Endothelial cell of umbilical vein (primary cell): ENCODE results near the gene CHST12. TPM values are rescaled to one million over a fixed set of nuclear protein-coding genes. Genes with fewer than 3 reads are reported as not detected.

ENCODE experiments used
- BruUV-seq: library from RNA; stranded (reverse); fragments of 400-500 nt; replicated peaks from 2 replicates; lab custom pipeline; 2021; lab: Mats Ljungman, UMichigan
- CTCF ChIA-PET: fragments of 300-600, 350-600 bp; sonication (Branson Sonifier 250); formaldehyde crosslinking; loops from one replicate; lab custom pipeline; 2021; ENCODE audit warnings: antibody characterized with exemption, inconsistent platforms; lab: Charles Lee
- POLR2A ChIA-PET: fragments of 300-600, 350-600 bp; sonication (Branson Sonifier 250); formaldehyde crosslinking; loops from one replicate; lab custom pipeline; 2021; ENCODE audit warnings: antibody characterized with exemption, inconsistent platforms; lab: Charles Lee
- DNase-seq: peaks from one replicate; pipeline ENCODE4 v3.0.0-alpha.2; 2011; ENCODE audit warnings: low read depth, low spot score
- FAIRE-seq: peaks from 2 replicates; lab custom pipeline; 2011; peaks lifted over from hg19 to GRCh38; lab: Jason Lieb, UNC
- H2AFZ ChIP-seq: 2 replicates; pipeline ENCODE4 v1.6.0; 2012; ENCODE audit warnings: low read depth, low read length, control low read depth, inconsistent platforms
- H3K27ac ChIP-seq: 2 replicates; pipeline ENCODE4 v1.5.1; 2011; ENCODE audit warnings: low read depth, mild to moderate bottlenecking, control low read depth, low read length, moderate library complexity; ENCODE audit not compliant: insufficient read depth
- H3K27me3 ChIP-seq, 2 experiments: 2 replicates each; pipeline versions ENCODE4 v1.6.0 to v1.6.1; 2011; ENCODE audit warnings: low read length in 2 of 2, mixed read lengths in 1 of 2; ENCODE audit not compliant: control insufficient read depth in 2 of 2, insufficient read depth in 2 of 2
- H3K36me3 ChIP-seq, 2 experiments: 2 replicates in 1 of 2; 3 replicates in 1 of 2; pipeline ENCODE4 v1.5.1; 2011; ENCODE audit warnings: low read length in 2 of 2, mild to moderate bottlenecking in 1 of 2, moderate library complexity in 1 of 2; ENCODE audit not compliant: control insufficient read depth in 2 of 2, insufficient read depth in 2 of 2; ENCODE audit errors: extremely low read depth in 1 of 2
- H3K4me1 ChIP-seq: 3 replicates; pipeline ENCODE4 v1.5.1; 2011; ENCODE audit warnings: mild to moderate bottlenecking, low read length; ENCODE audit not compliant: control insufficient read depth, insufficient read depth; ENCODE audit errors: extremely low read depth
- H3K4me2 ChIP-seq: 2 replicates; pipeline ENCODE4 v1.6.1; 2011; ENCODE audit warnings: low read length, control low read depth, mixed read lengths; ENCODE audit not compliant: insufficient read depth
- H3K4me3 ChIP-seq, 3 experiments: fragments of 200-600 bp in 1 of 3; sonication (generic), shearing (Covaris generic) in 1 of 3; replicated peaks in 1 of 3; 2 replicates each; pipeline ENCODE4 v1.5.1; 2011 to 2016; ENCODE audit warnings: control low read depth in 3 of 3, low read length in 3 of 3, mild to moderate bottlenecking in 2 of 3, inconsistent platforms in 1 of 3, low read depth in 1 of 3, moderate library complexity in 1 of 3; ENCODE audit not compliant: insufficient read depth in 1 of 3
- H3K79me2 ChIP-seq: 2 replicates; pipeline ENCODE4 v1.6.0; 2012; ENCODE audit warnings: low read length, inconsistent platforms; ENCODE audit not compliant: control insufficient read depth, insufficient read depth
- H3K9ac ChIP-seq: replicated peaks from 2 replicates; pipeline ENCODE3; 2011; ENCODE audit warnings: low read length, control low read depth; ENCODE audit not compliant: insufficient read depth; ENCODE audit errors: extremely low read depth
- H3K9me1 ChIP-seq: replicated peaks from 3 replicates; pipeline ENCODE4 v1.6.0; 2011; ENCODE audit warnings: mild to moderate bottlenecking, low read length; ENCODE audit not compliant: control insufficient read depth, insufficient read depth; ENCODE audit errors: extremely low read depth
- H3K9me3 ChIP-seq: replicated peaks from 2 replicates; pipeline ENCODE4 v1.5.1; 2012; ENCODE audit warnings: low read length, inconsistent platforms; ENCODE audit not compliant: control insufficient read depth, insufficient read depth
- H4K20me1 ChIP-seq: replicated peaks from 2 replicates; pipeline ENCODE3; 2011; ENCODE audit warnings: mild to moderate bottlenecking, low read length; ENCODE audit not compliant: control insufficient read depth, insufficient read depth; ENCODE audit errors: extremely low read depth
- EZH2 ChIP-seq: IDR thresholded peaks from 2 replicates; pipeline ENCODE4 v1.6.1; 2012; ENCODE audit warnings: borderline replicate concordance, low read depth, mild to moderate bottlenecking, moderate library complexity, low read length, inconsistent platforms; ENCODE audit not compliant: severe bottlenecking
- FOS ChIP-seq: IDR thresholded peaks from 2 replicates; pipeline ENCODE4 v1.6.1; 2011; ENCODE audit warnings: mild to moderate bottlenecking, low read length, moderate library complexity, borderline replicate concordance; ENCODE audit not compliant: insufficient read depth
- GATA2 ChIP-seq: IDR thresholded peaks from 2 replicates; pipeline ENCODE4 v1.7.0; 2011; ENCODE audit warnings: low read depth, mild to moderate bottlenecking, moderate library complexity, mixed read lengths, low read length; ENCODE audit not compliant: insufficient read length, insufficient read depth
- JUN ChIP-seq: IDR thresholded peaks from 2 replicates; pipeline ENCODE4 v1.6.1; 2011; ENCODE audit warnings: borderline replicate concordance, low read depth; ENCODE audit not compliant: insufficient read length, insufficient read depth
- MYC ChIP-seq: IDR thresholded peaks from one replicate; pipeline ENCODE4 v1.6.1; 2011; ENCODE audit warnings: mild to moderate bottlenecking, low read depth, low read length
- POLR2A ChIP-seq: IDR thresholded peaks from 2 replicates; pipeline ENCODE4 v1.6.1; 2012; ENCODE audit warnings: low read depth, mild to moderate bottlenecking, control low read depth, low read length
- POLR2AphosphoS5 ChIP-seq: IDR thresholded peaks from 2 replicates; pipeline ENCODE4 v1.6.1; 2012; ENCODE audit warnings: low read depth, mild to moderate bottlenecking, control low read depth, low read length, moderate library complexity; ENCODE audit not compliant: insufficient read depth
- dilution Hi-C: fragments of 300-500 bp; cut with MboI; formaldehyde crosslinking; loops from one replicate; pipeline ENCODE4 v1.15.0; 2019; ENCODE audit warnings: low sequenced_read_pairs; ENCODE audit not compliant: extremely low pct_ligation_motif_present
- intact Hi-C: fragments of 100-400 bp; cut with micrococcal nuclease; formaldehyde crosslinking; loops from one replicate; pipeline ENCODE4 v1.10.0; 2022
- polyA plus RNA-seq, 4 experiments: library from polyadenylated mRNA; depleted of rRNA in 3 of 4; stranded (reverse) in 3 of 4; unstranded in 1 of 4; fragments of >200 nt; gene quantifications; 2 replicates each; pipeline versions ENCODE4 v1.2.1 to v1.2.3, GENCODE V29; 2011 to 2012; ENCODE audit warnings: missing spikeins in 1 of 4
- total RNA-seq: library from RNA; stranded (reverse); gene quantifications from 2 replicates; pipeline ENCODE4 v1.2.3, GENCODE V29; 2021
- TF ChIP-seq, protein P1 (sequence below), 2 donors: IDR thresholded peaks; 1 replicate in 1 of 2; 2 replicates in 1 of 2; pipeline ENCODE4 v1.5.1; 2011; ENCODE audit warnings: low read length in 2 of 2, mild to moderate bottlenecking in 2 of 2, moderate library complexity in 2 of 2, control low read depth in 1 of 2, inconsistent platforms in 1 of 2, low read depth in 1 of 2; ENCODE audit not compliant: insufficient read depth in 1 of 2; ENCODE audit errors: extremely low read depth in 1 of 2
- TF ChIP-seq, protein P2 (sequence below): IDR thresholded peaks from 2 replicates; pipeline ENCODE4 v1.6.1; 2011; ENCODE audit not compliant: insufficient read depth, insufficient read length

Gene CHST12
- total and polyA plus RNA-seq, 2 donors (not counting 3 experiments of a cell fraction or from before 2014, with no cell fraction given) = 30.2 to 52.6 TPM

DNA sequence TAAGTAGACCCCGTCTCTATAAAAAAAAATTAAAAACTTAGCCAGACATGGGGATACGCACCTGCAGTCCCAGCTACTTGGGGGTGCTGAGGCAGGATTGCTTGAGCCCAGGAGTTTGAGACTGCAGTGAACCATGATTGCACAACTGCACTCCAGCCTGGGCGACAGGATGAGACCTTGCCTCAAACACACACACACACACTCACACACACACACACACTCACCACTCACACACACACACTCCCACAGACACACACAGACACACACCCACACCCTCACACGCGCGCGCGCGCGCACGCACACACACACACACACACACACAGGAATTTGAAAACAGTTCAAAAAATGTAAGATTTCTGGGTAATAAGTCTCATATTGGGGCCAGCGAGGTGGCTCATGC is 81.5 kb downstream of the CHST12 start:
- Histone ChIP-seq H3K4me2 (no peak overlapping the region), H3K9ac (no peak overlapping the region), H3K9me1 (no peaks in the 10 kb centered on the region), H3K9me3 (no peaks in the 10 kb centered on the region), H4K20me1 (no peaks in the 10 kb centered on the region), H3K4me1 (no peaks in the 10 kb centered on the region), H3K4me3 (no peak overlapping the region), H3K27me3 (peaks cover 0 to 2% of the 10 kb centered on the region in 2 experiments), H2AFZ (no peak overlapping the region), H3K36me3 (no peaks in the 10 kb centered on the region), H3K27ac (no peak overlapping the region), H3K79me2 (no peaks in the 10 kb centered on the region)
- no peak for DNase-seq
- no TSS peak for BruUV-seq
- intact Hi-C loops (no loop called here), dilution Hi-C loops (no loop called here)
- FAIRE-seq = no peak
- CTCF ChIA-PET = interaction anchor here (0.8 kb wide), 1 partner anchor 16 kb away, joined by 4 read pairs; no protein-coding TSS in a partner anchor
- POLR2A ChIA-PET = no interaction called here
- no peak for TF ChIP-seq POLR2A
- TF ChIP-seq FOS = no peak
- TF ChIP-seq POLR2AphosphoS5 = no peak
- no peak for TF ChIP-seq JUN
- TF ChIP-seq GATA2 = no peak
- TF ChIP-seq MYC = no peak
- TF ChIP-seq, protein P1, sequence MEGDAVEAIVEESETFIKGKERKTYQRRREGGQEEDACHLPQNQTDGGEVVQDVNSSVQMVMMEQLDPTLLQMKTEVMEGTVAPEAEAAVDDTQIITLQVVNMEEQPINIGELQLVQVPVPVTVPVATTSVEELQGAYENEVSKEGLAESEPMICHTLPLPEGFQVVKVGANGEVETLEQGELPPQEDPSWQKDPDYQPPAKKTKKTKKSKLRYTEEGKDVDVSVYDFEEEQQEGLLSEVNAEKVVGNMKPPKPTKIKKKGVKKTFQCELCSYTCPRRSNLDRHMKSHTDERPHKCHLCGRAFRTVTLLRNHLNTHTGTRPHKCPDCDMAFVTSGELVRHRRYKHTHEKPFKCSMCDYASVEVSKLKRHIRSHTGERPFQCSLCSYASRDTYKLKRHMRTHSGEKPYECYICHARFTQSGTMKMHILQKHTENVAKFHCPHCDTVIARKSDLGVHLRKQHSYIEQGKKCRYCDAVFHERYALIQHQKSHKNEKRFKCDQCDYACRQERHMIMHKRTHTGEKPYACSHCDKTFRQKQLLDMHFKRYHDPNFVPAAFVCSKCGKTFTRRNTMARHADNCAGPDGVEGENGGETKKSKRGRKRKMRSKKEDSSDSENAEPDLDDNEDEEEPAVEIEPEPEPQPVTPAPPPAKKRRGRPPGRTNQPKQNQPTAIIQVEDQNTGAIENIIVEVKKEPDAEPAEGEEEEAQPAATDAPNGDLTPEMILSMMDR (IDR thresholded peaks at IDR 0.05; ENCODE audit: extremely low read depth in 1 of 2, insufficient read depth in 1 of 2, low read depth in 1 of 2, low read length in 2 of 2) = no peak
- no peak for TF ChIP-seq EZH2
- TF ChIP-seq, protein P2, sequence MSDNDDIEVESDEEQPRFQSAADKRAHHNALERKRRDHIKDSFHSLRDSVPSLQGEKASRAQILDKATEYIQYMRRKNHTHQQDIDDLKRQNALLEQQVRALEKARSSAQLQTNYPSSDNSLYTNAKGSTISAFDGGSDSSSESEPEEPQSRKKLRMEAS = no peak
